ENCODE results near the gene ITLN1. TPM values are rescaled to one million over a fixed set of nuclear protein-coding genes. Genes with fewer than 3 reads are reported as not detected.
"Not testable (repeated sequence)": the region's sequence is repeated elsewhere in the genome, so short reads cannot be mapped to it uniquely, and the experiment has no call there.

The ITLN1 gene
- total and polyA plus RNA-seq, 3 donors from 2014 or later: 2.3 to 45.8 (median 8.8) TPM

- H3K4me1 ChIP-seq: no peaks in the 10 kb centered on the region
- DNase-seq: no peak
- H3K27ac ChIP-seq: no peak overlapping the region
- TF ChIP-seq POLR2A (IDR thresholded peaks at IDR 0.05): no peak
- no peak for TF ChIP-seq CTCF (IDR thresholded peaks at IDR 0.05)
- intact Hi-C loops (cut with DNase I; ENCODE audit: low total_unique reads): no loop called here
- H3K9me3 ChIP-seq: no peaks in the 10 kb centered on the region
- no peaks in the 10 kb centered on the region for H3K36me3 ChIP-seq (ENCODE audit: low read depth, missing control alignments)
- 89 to 96% methylated on average over 1 of the region's 1 CpG for WGBS, 2 donors
- no peak overlapping the region for H3K4me3 ChIP-seq
- H3K27me3 ChIP-seq: no peaks in the 10 kb centered on the region
These were observed 2.4 kb downstream of the ITLN1 start for GRCh38 chr1:160882582-160882981.

GRCh38 chr1:160881264-160881663 is 3.7 kb downstream of the ITLN1 start:
- H3K27me3 ChIP-seq; DNase-seq; H3K27ac ChIP-seq; H3K9me3 ChIP-seq; H3K4me1 ChIP-seq; H3K4me3 ChIP-seq; intact Hi-C loops (cut with DNase I; ENCODE audit: low total_unique reads); H3K36me3 ChIP-seq (ENCODE audit: low read depth, missing control alignments): not testable (repeated sequence)
- 87 to 96% methylated on average over 4 to 6 of the region's 7 CpGs for WGBS, 2 donors

- 88 to 92% methylated on average over 3 of the region's 3 CpGs for WGBS, 2 donors
These were observed 4.8 kb downstream of the ITLN1 start for GRCh38 chr1:160880216-160880615.

GRCh38 chr1:160879056-160879455 is 5.9 kb downstream of the ITLN1 start:
- H3K27me3 ChIP-seq: no peaks in the 10 kb centered on the region
- no peaks in the 10 kb centered on the region for H3K36me3 ChIP-seq (ENCODE audit: low read depth, missing control alignments)
- DNase-seq: no peak
- 68 to 79% methylated on average over 8 of the region's 8 CpGs for WGBS, 2 donors
- no peak overlapping the region for H3K27ac ChIP-seq
- no peak overlapping the region for H3K4me3 ChIP-seq
- no peaks in the 10 kb centered on the region for H3K4me1 ChIP-seq
- intact Hi-C loops (cut with DNase I; ENCODE audit: low total_unique reads): no loop called here
- TF ChIP-seq CTCF (IDR thresholded peaks at IDR 0.05) (no peak), POLR2A (IDR thresholded peaks at IDR 0.05) (no peak)
- no peaks in the 10 kb centered on the region for H3K9me3 ChIP-seq

More at GRCh38 chr1:160880216-160880615, 4.8 kb downstream of the ITLN1 start:
- intact Hi-C loops (cut with DNase I; ENCODE audit: low total_unique reads): no loop called here
- no peak for DNase-seq
- H3K9me3 ChIP-seq: no peaks in the 10 kb centered on the region
- H3K36me3 ChIP-seq (ENCODE audit: low read depth, missing control alignments): no peaks in the 10 kb centered on the region
- TF ChIP-seq CTCF (IDR thresholded peaks at IDR 0.05): no peak
- TF ChIP-seq POLR2A (IDR thresholded peaks at IDR 0.05): no peak
- H3K27me3 ChIP-seq: no peaks in the 10 kb centered on the region
- no peak overlapping the region for H3K27ac ChIP-seq
- no peaks in the 10 kb centered on the region for H3K4me1 ChIP-seq
- no peak overlapping the region for H3K4me3 ChIP-seq

- no peak for DNase-seq
- TF ChIP-seq CTCF (IDR thresholded peaks at IDR 0.05): no peak
- no peak for TF ChIP-seq POLR2A (IDR thresholded peaks at IDR 0.05)
- no peaks in the 10 kb centered on the region for H3K4me1 ChIP-seq
- no peak overlapping the region for H3K4me3 ChIP-seq
- H3K27me3 ChIP-seq: no peaks in the 10 kb centered on the region
- no peak overlapping the region for H3K27ac ChIP-seq
- no peaks in the 10 kb centered on the region for H3K9me3 ChIP-seq
- intact Hi-C loops (cut with DNase I; ENCODE audit: low total_unique reads): no loop called here
- no peaks in the 10 kb centered on the region for H3K36me3 ChIP-seq (ENCODE audit: low read depth, missing control alignments)
These were observed 7.8 kb downstream of the ITLN1 start for GRCh38 chr1:160877221-160877620.
